HK-2 (cell line): ENCODE measurements around the gene LBP.
"Not testable (repeated sequence)": the region's sequence is repeated elsewhere in the genome, so short reads cannot be mapped to it uniquely, and the experiment has no call there.

Source experiments
- DNase-seq: peaks from one replicate; pipeline ENCODE4 v3.0.0-alpha.2; 2018; ENCODE audit not compliant: unreplicated experiment

Gene LBP

GRCh38 chr20:38395751-38396395 is 49.6 kb downstream of the LBP start:
- DNase-seq = not testable (repeated sequence)

- DNase-seq = no peak
Measured at GRCh38 chr20:38402089-38402488, 55.8 kb downstream of the LBP start.

GRCh38 chr20:38402816-38403215 is 56.5 kb downstream of the LBP start:
- DNase-seq = no peak

GRCh38 chr20:38404016-38404415 is 57.7 kb downstream of the LBP start:
- no peak for DNase-seq

GRCh38 chr20:38405132-38405531 is 58.9 kb downstream of the LBP start:
- no peak for DNase-seq

- DNase-seq = no peak
Measured at GRCh38 chr20:38406476-38406875, 60.2 kb downstream of the LBP start.

- DNase-seq = no peak
Measured at GRCh38 chr20:38407321-38407720, 61.0 kb downstream of the LBP start.

GRCh38 chr20:38407822-38408221 is 61.5 kb downstream of the LBP start:
- not testable (repeated sequence) for DNase-seq

- DNase-seq = no peak
Measured at GRCh38 chr20:38412877-38413577, 66.7 kb downstream of the LBP start.

- no peak for DNase-seq
Measured at GRCh38 chr20:38414769-38415450, 68.6 kb downstream of the LBP start.

GRCh38 chr20:38418509-38419204 is 72.4 kb downstream of the LBP start:
- peak; percentile 51 for DNase-seq

- no peak for DNase-seq
Measured at GRCh38 chr20:38420388-38421085, 74.3 kb downstream of the LBP start.

- DNase-seq = no peak
Measured at GRCh38 chr20:38421915-38422314, 75.6 kb downstream of the LBP start.

- DNase-seq = no peak
Measured at GRCh38 chr20:38423541-38423940, 77.3 kb downstream of the LBP start.

GRCh38 chr20:38424401-38424800 is 78.1 kb downstream of the LBP start:
- no peak for DNase-seq

- peak; percentile 83 for DNase-seq
Measured at GRCh38 chr20:38426006-38426897, 80.0 kb downstream of the LBP start.
